GM23338 (cell line): Measurements from ENCODE around the gene ACSF2. TPM values are rescaled to one million over a fixed set of nuclear protein-coding genes. Genes with fewer than 3 reads are reported as not detected.

Source experiments
- ATAC-seq: fragments of 200-7000 bp; cut with Tn5 transposase; 3 replicates; pipeline ENCODE4 v1.9.1; 2020
- DNase-seq: peaks from one replicate; pipeline ENCODE4 v3.0.0-alpha.2; 2015; ENCODE audit warnings: low spot score
- H2AFZ ChIP-seq: fragments of 200-600 bp; sonication (generic); 2 replicates; pipeline ENCODE4 v1.8.0; 2016; ENCODE audit warnings: antibody characterized with exemption, mild to moderate bottlenecking, moderate library complexity
- H3F3A ChIP-seq: fragments of 200-600 bp; sonication (generic); replicated peaks from 2 replicates; pipeline ENCODE4 v1.8.0; 2017; ENCODE audit warnings: antibody characterized with exemption, mixed run types, low read depth
- H3K27ac ChIP-seq: fragments of 200-600 bp; sonication (generic); 2 replicates; pipeline ENCODE4 v1.6.1; 2016; ENCODE audit warnings: low read depth
- H3K27me3 ChIP-seq: fragments of 200-600 bp; sonication (generic); 2 replicates; pipeline ENCODE4 v1.8.0; 2016; ENCODE audit warnings: mild to moderate bottlenecking, mixed run types, moderate library complexity; ENCODE audit not compliant: insufficient read depth
- H3K36me3 ChIP-seq: fragments of 200-600 bp; sonication (generic); 2 replicates; pipeline ENCODE4 v1.8.0; 2016; ENCODE audit warnings: mild to moderate bottlenecking; ENCODE audit not compliant: insufficient read depth
- H3K4me1 ChIP-seq: fragments of 200-600 bp; sonication (generic); 2 replicates; pipeline ENCODE4 v1.8.0; 2016; ENCODE audit warnings: mild to moderate bottlenecking, moderate library complexity; ENCODE audit not compliant: insufficient read depth
- H3K4me2 ChIP-seq: fragments of 200-600 bp; sonication (generic); 2 replicates; pipeline ENCODE4 v1.7.1; 2017; ENCODE audit warnings: mixed run types
- H3K4me3 ChIP-seq: fragments of 200-600 bp; sonication (generic); 2 replicates; pipeline ENCODE4 v1.6.1; 2016; ENCODE audit warnings: mixed run types
- H3K79me2 ChIP-seq: fragments of 200-600 bp; sonication (generic); replicated peaks from 2 replicates; pipeline ENCODE4 v1.8.0; 2017; ENCODE audit warnings: mild to moderate bottlenecking; ENCODE audit not compliant: insufficient read depth
- H3K9me2 ChIP-seq: fragments of 200-600 bp; sonication (generic); 2 replicates; pipeline ENCODE4 v1.8.0; 2017; ENCODE audit not compliant: insufficient read depth
- H4K20me1 ChIP-seq: fragments of 200-600 bp; sonication (generic); replicated peaks from 2 replicates; pipeline ENCODE4 v1.8.0; 2017; ENCODE audit warnings: mild to moderate bottlenecking; ENCODE audit not compliant: insufficient read depth
- H3K27ac Mint-ChIP-seq: 2 replicates; pipeline ENCODE4 v1.8.0; 2020; ENCODE audit warnings: inconsistent platforms, mild to moderate bottlenecking, moderate library complexity, mixed read lengths
- H3K27me3 Mint-ChIP-seq: 3 replicates; pipeline ENCODE4 v1.8.0; 2022; ENCODE audit warnings: low read depth, mild to moderate bottlenecking, moderate library complexity, mixed read lengths, inconsistent platforms; ENCODE audit not compliant: insufficient read depth, poor library complexity
- H3K36me3 Mint-ChIP-seq: 3 replicates; pipeline ENCODE4 v1.8.0; 2021; ENCODE audit warnings: low read depth, mild to moderate bottlenecking, inconsistent platforms, moderate library complexity, mixed read lengths
- H3K4me1 Mint-ChIP-seq: 3 replicates; pipeline ENCODE4 v1.8.0; 2020; ENCODE audit warnings: mild to moderate bottlenecking, inconsistent platforms, mixed read lengths
- H3K4me3 Mint-ChIP-seq: 3 replicates; pipeline ENCODE4 v1.8.0; 2021; ENCODE audit warnings: moderate library complexity, mild to moderate bottlenecking, inconsistent platforms, mixed read lengths
- H3K9me3 Mint-ChIP-seq: 3 replicates; pipeline ENCODE4 v1.8.0; 2020; ENCODE audit warnings: moderate library complexity, mild to moderate bottlenecking, inconsistent platforms, mixed read lengths
- CTCF ChIP-seq, 2 experiments: fragments of 200-600 bp in 1 of 2; sonication (generic) in 1 of 2; conservative IDR thresholded peaks; 2 replicates each; pipeline versions ENCODE4 v1.5.1 to v1.6.1; 2016 to 2017; ENCODE audit warnings: antibody characterized with exemption in 2 of 2, low read depth in 2 of 2, mild to moderate bottlenecking in 2 of 2, moderate library complexity in 1 of 2
- EZH2phosphoT487 ChIP-seq: fragments of 200-600 bp; sonication (generic); IDR thresholded peaks from one replicate; pipeline ENCODE4 v1.8.1; 2018; ENCODE audit warnings: antibody characterized with exemption; ENCODE audit not compliant: unreplicated experiment
- JUNB ChIP-seq: IDR thresholded peaks from one replicate; pipeline ENCODE4 v1.6.1; 2016; ENCODE audit warnings: antibody characterized with exemption; ENCODE audit not compliant: unreplicated experiment
- NANOG ChIP-seq: IDR thresholded peaks from 2 replicates; pipeline ENCODE4 v1.6.1; 2016; ENCODE audit warnings: antibody characterized with exemption, borderline replicate concordance
- POLR2AphosphoS5 ChIP-seq: IDR thresholded peaks from 2 replicates; pipeline ENCODE4 v1.6.1; 2016; ENCODE audit warnings: antibody characterized with exemption, low read depth
- ZNF114 ChIP-seq: fragments of 250-450 bp; sonication (Bioruptor Pico); IDR thresholded peaks from 2 replicates; pipeline ENCODE4 v1.5.0; 2020; ENCODE audit warnings: mild to moderate bottlenecking, moderate library complexity
- ZNF331 ChIP-seq: fragments of 250-450 bp; sonication (Bioruptor Pico); IDR thresholded peaks from 2 replicates; pipeline ENCODE4 v1.5.0; 2020; ENCODE audit warnings: low read depth, mild to moderate bottlenecking, moderate library complexity
- polyA plus RNA-seq: library from polyadenylated mRNA; unstranded; fragments of >200 nt; fragmentation: Nextera tagmentation; extraction: Ambion mirVana; gene quantifications from 2 replicates; pipeline ENCODE4 v1.2.1, GENCODE V29; 2016
- total RNA-seq: library from RNA; depleted of rRNA; stranded (reverse); fragments of >200 nt; shearing (Covaris generic); gene quantifications from 2 replicates; pipeline ENCODE4 v1.2.3, GENCODE V29; 2014
- TF ChIP-seq, protein P1 (sequence below): fragments of 250-450 bp; sonication (Bioruptor Pico); IDR thresholded peaks from 2 replicates; pipeline ENCODE4 v1.5.0; 2020; ENCODE audit warnings: mild to moderate bottlenecking, moderate library complexity

ACSF2 gene
- total and polyA plus RNA-seq, 2 experiments from 2014 or later = 6.9 to 12.4 TPM

- H3K4me1 Mint-ChIP-seq = peaks cover 11% of the 10 kb centered on the region
- Histone ChIP-seq H3K9me2 (no peaks in the 10 kb centered on the region), H4K20me1 (no peaks in the 10 kb centered on the region; the same call in 1 of the 2 replicates), H2AFZ (no peak overlapping the region), H3K36me3 (no peaks in the 10 kb centered on the region), H3F3A (no peaks in the 10 kb centered on the region), H3K27me3 (no peaks in the 10 kb centered on the region), H3K27ac (no peak overlapping the region), H3K4me2 (no peak overlapping the region), H3K4me3 (no peak overlapping the region), H3K79me2 (no peaks in the 10 kb centered on the region), H3K4me1 (peaks cover 9% of the 10 kb centered on the region)
- TF ChIP-seq POLR2AphosphoS5 (no peak), ZNF114 (CRISPR knock-in tag) (no peak), NANOG (no peak)
- TF ChIP-seq, protein P1, sequence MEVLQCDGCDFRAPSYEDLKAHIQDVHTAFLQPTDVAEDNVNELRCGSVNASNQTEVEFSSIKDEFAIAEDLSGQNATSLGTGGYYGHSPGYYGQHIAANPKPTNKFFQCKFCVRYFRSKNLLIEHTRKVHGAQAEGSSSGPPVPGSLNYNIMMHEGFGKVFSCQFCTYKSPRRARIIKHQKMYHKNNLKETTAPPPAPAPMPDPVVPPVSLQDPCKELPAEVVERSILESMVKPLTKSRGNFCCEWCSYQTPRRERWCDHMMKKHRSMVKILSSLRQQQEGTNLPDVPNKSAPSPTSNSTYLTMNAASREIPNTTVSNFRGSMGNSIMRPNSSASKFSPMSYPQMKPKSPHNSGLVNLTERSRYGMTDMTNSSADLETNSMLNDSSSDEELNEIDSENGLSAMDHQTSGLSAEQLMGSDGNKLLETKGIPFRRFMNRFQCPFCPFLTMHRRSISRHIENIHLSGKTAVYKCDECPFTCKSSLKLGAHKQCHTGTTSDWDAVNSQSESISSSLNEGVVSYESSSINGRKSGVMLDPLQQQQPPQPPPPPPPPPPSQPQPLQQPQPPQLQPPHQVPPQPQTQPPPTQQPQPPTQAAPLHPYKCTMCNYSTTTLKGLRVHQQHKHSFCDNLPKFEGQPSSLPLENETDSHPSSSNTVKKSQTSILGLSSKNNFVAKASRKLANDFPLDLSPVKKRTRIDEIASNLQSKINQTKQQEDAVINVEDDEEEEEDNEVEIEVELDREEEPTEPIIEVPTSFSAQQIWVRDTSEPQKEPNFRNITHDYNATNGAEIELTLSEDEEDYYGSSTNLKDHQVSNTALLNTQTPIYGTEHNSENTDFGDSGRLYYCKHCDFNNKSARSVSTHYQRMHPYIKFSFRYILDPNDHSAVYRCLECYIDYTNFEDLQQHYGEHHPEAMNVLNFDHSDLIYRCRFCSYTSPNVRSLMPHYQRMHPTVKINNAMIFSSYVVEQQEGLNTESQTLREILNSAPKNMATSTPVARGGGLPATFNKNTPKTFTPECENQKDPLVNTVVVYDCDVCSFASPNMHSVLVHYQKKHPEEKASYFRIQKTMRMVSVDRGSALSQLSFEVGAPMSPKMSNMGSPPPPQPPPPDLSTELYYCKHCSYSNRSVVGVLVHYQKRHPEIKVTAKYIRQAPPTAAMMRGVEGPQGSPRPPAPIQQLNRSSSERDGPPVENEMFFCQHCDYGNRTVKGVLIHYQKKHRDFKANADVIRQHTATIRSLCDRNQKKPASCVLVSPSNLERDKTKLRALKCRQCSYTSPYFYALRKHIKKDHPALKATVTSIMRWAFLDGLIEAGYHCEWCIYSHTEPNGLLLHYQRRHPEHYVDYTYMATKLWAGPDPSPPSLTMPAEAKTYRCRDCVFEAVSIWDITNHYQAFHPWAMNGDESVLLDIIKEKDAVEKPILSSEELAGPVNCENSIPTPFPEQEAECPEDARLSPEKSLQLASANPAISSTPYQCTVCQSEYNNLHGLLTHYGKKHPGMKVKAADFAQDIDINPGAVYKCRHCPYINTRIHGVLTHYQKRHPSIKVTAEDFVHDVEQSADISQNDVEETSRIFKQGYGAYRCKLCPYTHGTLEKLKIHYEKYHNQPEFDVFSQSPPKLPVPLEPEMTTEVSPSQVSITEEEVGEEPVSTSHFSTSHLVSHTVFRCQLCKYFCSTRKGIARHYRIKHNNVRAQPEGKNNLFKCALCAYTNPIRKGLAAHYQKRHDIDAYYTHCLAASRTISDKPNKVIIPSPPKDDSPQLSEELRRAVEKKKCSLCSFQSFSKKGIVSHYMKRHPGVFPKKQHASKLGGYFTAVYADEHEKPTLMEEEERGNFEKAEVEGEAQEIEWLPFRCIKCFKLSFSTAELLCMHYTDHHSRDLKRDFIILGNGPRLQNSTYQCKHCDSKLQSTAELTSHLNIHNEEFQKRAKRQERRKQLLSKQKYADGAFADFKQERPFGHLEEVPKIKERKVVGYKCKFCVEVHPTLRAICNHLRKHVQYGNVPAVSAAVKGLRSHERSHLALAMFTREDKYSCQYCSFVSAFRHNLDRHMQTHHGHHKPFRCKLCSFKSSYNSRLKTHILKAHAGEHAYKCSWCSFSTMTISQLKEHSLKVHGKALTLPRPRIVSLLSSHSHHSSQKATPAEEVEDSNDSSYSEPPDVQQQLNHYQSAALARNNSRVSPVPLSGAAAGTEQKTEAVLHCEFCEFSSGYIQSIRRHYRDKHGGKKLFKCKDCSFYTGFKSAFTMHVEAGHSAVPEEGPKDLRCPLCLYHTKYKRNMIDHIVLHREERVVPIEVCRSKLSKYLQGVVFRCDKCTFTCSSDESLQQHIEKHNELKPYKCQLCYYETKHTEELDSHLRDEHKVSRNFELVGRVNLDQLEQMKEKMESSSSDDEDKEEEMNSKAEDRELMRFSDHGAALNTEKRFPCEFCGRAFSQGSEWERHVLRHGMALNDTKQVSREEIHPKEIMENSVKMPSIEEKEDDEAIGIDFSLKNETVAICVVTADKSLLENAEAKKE (CRISPR knock-in tag) = no peak
- H3K27ac Mint-ChIP-seq = no peak overlapping the region
- no peak overlapping the region for H3K4me3 Mint-ChIP-seq
- H3K27me3 Mint-ChIP-seq = peaks cover 3% of the 10 kb centered on the region
- no peak for DNase-seq
- ATAC-seq = no peak
- H3K9me3 Mint-ChIP-seq = no peaks in the 10 kb centered on the region
- no peaks in the 10 kb centered on the region; the same call in 2 of the 3 replicates for H3K36me3 Mint-ChIP-seq
These were observed 13.0 kb downstream of the ACSF2 start for GRCh38 chr17:50439008-50439407.

DNA sequence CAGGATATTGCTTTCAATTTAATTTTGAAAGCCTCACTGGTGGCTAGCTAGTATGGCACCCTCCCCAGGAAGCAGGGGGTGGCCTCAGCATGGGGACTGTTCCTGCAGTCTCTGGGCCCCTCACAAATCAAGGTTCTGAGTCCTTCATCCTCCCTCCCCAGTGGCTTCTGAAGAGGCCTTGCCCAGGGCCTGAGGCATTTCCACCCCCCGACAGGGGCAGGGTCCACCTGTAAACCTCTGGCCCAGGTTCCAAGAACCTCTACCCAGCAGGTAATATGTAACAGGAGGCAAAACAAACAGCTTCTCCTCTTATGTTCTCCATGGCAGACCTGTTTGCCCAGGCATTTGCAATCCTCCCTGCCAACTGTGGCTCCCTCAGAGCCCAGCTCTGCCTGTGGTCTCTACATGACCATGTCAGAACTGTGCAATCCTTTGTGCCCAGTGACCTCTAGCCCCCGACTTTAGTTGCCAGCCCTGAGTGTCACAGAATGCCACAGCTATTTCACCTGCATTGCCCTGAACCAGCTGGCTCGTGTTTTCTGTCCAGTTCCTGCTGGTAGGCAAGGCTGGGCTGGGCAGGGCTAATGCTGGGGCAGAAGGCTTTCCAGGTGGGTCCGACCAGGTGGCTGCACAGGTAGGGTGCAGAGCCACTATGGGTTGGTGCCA lies 14.3 kb downstream of the ACSF2 start:
- Histone ChIP-seq H3K79me2 (no peaks in the 10 kb centered on the region), H3K36me3 (no peaks in the 10 kb centered on the region), H3K27ac (no peak overlapping the region), H3K4me2 (no peak overlapping the region), H4K20me1 (peaks cover 4% of the 10 kb centered on the region; the same call in 1 of the 2 replicates), H3K4me3 (no peak overlapping the region), H2AFZ (no peak overlapping the region), H3K4me1 (peaks cover 9% of the 10 kb centered on the region), H3K27me3 (no peaks in the 10 kb centered on the region), H3F3A (no peaks in the 10 kb centered on the region), H3K9me2 (no peaks in the 10 kb centered on the region)
- DNase-seq (no peak), ATAC-seq (no peak)
- no peak overlapping the region; the same call in 1 of the 2 replicates for H3K27ac Mint-ChIP-seq
- H3K36me3 Mint-ChIP-seq = no peaks in the 10 kb centered on the region; the same call in 2 of the 3 replicates
- H3K9me3 Mint-ChIP-seq = no peaks in the 10 kb centered on the region
- peaks cover 3% of the 10 kb centered on the region for H3K27me3 Mint-ChIP-seq
- peaks cover 11% of the 10 kb centered on the region for H3K4me1 Mint-ChIP-seq
- no peak overlapping the region for H3K4me3 Mint-ChIP-seq
- TF ChIP-seq EZH2phosphoT487 = no peak
- no peak for TF ChIP-seq JUNB
- TF ChIP-seq CTCF (conservative IDR thresholded peaks at IDR 0.05; ENCODE audit: low read depth in 2 of 2) = no peak
- no peak for TF ChIP-seq ZNF331
